Esophagus muscularis mucosa (tissue), 4 donors: ENCODE data around the gene USP36. TPM values are rescaled to one million over a fixed set of nuclear protein-coding genes. Genes with fewer than 3 reads are reported as not detected.
"Not testable (repeated sequence)": the region's sequence is repeated elsewhere in the genome, so short reads cannot be mapped to it uniquely, and the experiment has no call there.

Experiments used
- DNase-seq: peaks from one replicate; pipeline ENCODE4 v3.0.0-alpha.2; 2017; ENCODE audit errors: extremely low spot score
- H3K27ac ChIP-seq, 4 donors: fragments of 200-600 bp; sonication (generic); replicated peaks in 1 of 4; 1 replicate in 3 of 4; 2 replicates in 1 of 4; pipeline ENCODE4 v1.5.1; 2016 to 2019; ENCODE audit warnings: mild to moderate bottlenecking in 1 of 4
- H3K27me3 ChIP-seq, 4 donors: fragments of 200-600 bp; sonication (generic); one replicate each; pipeline versions ENCODE4 v1.5.1 to v1.6.0; 2016 to 2019
- H3K36me3 ChIP-seq, 4 donors: fragments of 200-600 bp; sonication (generic); one replicate each; pipeline ENCODE4 v1.5.1; 2016 to 2019
- H3K4me1 ChIP-seq, 4 donors: fragments of 200-600 bp; sonication (generic); one replicate each; pipeline ENCODE4 v1.5.1; 2016 to 2019
- H3K4me3 ChIP-seq, 4 donors: fragments of 200-600 bp; sonication (generic); 1 replicate in 2 of 4; 2 replicates in 2 of 4; pipeline ENCODE4 v1.5.1; 2016 to 2019; ENCODE audit warnings: mild to moderate bottlenecking in 4 of 4, moderate library complexity in 1 of 4
- H3K9me3 ChIP-seq, 4 donors: fragments of 200-600 bp; sonication (generic); 1 replicate in 3 of 4; 2 replicates in 1 of 4; pipeline ENCODE4 v1.5.1; 2016 to 2019
- EP300 ChIP-seq: sonication (generic); formaldehyde crosslinking; IDR thresholded peaks from one replicate; pipeline ENCODE4 v1.6.1; 2017; ENCODE audit warnings: antibody characterized with exemption
- POLR2A ChIP-seq: fragments of 450-650 bp; IDR thresholded peaks from one replicate; pipeline ENCODE4 v1.6.1; 2017; ENCODE audit warnings: antibody characterized with exemption, moderate library complexity, mild to moderate bottlenecking, low read depth
- POLR2AphosphoS5 ChIP-seq, 2 donors: sonication (generic); formaldehyde crosslinking; IDR thresholded peaks; one replicate each; pipeline ENCODE4 v1.6.1; 2017; ENCODE audit warnings: antibody characterized with exemption in 2 of 2
- whole genome bisulfite sequencing: methylation state at CpG from one replicate; pipeline ENCODE4 v1.1.5; 2018; 5-methylcytosine and 5-hydroxymethylcytosine counted together
- intact Hi-C: fragments of 100-400 bp; cut with DNase I; formaldehyde crosslinking; loops from one replicate; pipeline ENCODE4 v1.15.1; 2023
- total RNA-seq, 4 donors: library from RNA; depleted of rRNA; stranded (reverse); fragments of >200 nt; gene quantifications; one replicate each; pipeline versions ENCODE4 v1.1.0 to v1.2.1, GENCODE V29; 2016
- TF ChIP-seq, protein P1 (sequence below), 3 experiments: fragments of 200-600 bp in 2 of 3; fragments of 450-650 bp in 1 of 3; sonication (generic) in 2 of 3; IDR thresholded peaks; one replicate each; pipeline ENCODE4 v1.5.1; 2017 to 2019; ENCODE audit warnings: antibody characterized with exemption in 3 of 3, mild to moderate bottlenecking in 2 of 3, moderate library complexity in 1 of 3

USP36 gene
- total RNA-seq, 4 donors from 2014 or later: 23.3 to 44.7 (median 32.2) TPM

DNA sequence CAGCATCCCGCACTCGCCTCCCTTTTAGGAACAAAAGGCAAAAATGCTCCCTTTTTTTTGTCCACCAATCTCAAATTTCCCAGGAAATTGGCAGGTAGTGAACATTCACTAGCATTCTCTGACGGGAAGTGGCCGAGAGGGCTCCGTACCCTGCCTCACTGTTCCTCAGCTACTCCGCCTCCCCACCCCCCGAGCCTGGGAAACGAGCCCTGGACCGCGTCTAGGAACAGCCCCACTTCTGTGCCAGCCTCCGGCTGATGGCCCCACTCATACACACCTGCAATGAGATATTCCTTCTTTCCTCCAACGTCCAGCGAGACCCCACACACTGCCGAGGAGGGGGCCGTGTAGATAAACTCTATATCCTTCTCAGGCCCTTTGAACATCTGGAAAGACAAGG is 30.0 kb upstream of the USP36 start:
- intact Hi-C loops: no loop called here
- H3K4me3 ChIP-seq: no peak overlapping the region
- TF ChIP-seq, protein P1, sequence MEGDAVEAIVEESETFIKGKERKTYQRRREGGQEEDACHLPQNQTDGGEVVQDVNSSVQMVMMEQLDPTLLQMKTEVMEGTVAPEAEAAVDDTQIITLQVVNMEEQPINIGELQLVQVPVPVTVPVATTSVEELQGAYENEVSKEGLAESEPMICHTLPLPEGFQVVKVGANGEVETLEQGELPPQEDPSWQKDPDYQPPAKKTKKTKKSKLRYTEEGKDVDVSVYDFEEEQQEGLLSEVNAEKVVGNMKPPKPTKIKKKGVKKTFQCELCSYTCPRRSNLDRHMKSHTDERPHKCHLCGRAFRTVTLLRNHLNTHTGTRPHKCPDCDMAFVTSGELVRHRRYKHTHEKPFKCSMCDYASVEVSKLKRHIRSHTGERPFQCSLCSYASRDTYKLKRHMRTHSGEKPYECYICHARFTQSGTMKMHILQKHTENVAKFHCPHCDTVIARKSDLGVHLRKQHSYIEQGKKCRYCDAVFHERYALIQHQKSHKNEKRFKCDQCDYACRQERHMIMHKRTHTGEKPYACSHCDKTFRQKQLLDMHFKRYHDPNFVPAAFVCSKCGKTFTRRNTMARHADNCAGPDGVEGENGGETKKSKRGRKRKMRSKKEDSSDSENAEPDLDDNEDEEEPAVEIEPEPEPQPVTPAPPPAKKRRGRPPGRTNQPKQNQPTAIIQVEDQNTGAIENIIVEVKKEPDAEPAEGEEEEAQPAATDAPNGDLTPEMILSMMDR (IDR thresholded peaks at IDR 0.05): no peak
- no peak for TF ChIP-seq POLR2AphosphoS5 (IDR thresholded peaks at IDR 0.05)
- no peak for TF ChIP-seq EP300
- TF ChIP-seq POLR2A: no peak
- H3K27me3 ChIP-seq: no peaks in the 10 kb centered on the region
- no peak overlapping the region for H3K27ac ChIP-seq
- peaks cover 48 to 69% (median 55%) of the 10 kb centered on the region in 4 donors for H3K36me3 ChIP-seq
- DNase-seq: no peak
- no peaks in the 10 kb centered on the region for H3K9me3 ChIP-seq
- WGBS: 84% methylated on average over 15 of the region's 15 CpGs
- peaks cover 33 to 56% (median 52%) of the 10 kb centered on the region in 4 donors for H3K4me1 ChIP-seq

DNA sequence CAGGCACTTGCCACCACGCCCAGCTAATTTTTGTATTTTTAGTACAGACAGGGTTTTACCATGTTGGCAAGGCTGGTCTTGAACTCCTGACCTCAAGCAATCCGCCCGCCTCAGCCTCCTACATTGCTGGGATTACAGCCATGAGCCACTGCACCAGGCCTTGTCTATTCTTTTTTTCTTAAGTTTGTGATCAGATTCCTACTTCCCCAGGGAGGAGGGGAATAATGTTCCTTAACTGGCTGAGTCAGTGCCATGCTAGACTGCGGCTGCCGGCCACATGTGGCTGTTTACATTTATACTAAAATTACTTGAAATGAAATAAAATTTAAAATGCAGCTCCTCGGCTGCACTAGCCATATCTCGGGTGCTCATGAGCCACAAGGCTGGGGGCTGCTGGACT is 27.8 kb upstream of the USP36 start:
- Histone ChIP-seq H3K36me3 (peaks cover 47 to 77% (median 56%) of the 10 kb centered on the region in 4 donors), H3K27me3 (no peaks in the 10 kb centered on the region), H3K4me1 (peaks cover 13 to 43% (median 37%) of the 10 kb centered on the region in 4 donors), H3K27ac (peak overlapping the region in 2 of 4 donors; percentile 43 to 61), H3K9me3 (no peaks in the 10 kb centered on the region), H3K4me3 (no peak overlapping the region)
- intact Hi-C loops: loop anchor here (5.0 kb wide), 1 partner anchor 49 kb away; no protein-coding TSS in a partner anchor
- DNase-seq: no peak
- TF ChIP-seq POLR2AphosphoS5 (IDR thresholded peaks at IDR 0.05) (no peak), EP300 (no peak), POLR2A (no peak)
- TF ChIP-seq, protein P1 (IDR thresholded peaks at IDR 0.05): no peak
- WGBS: 62% methylated on average over 7 of the region's 7 CpGs

DNA sequence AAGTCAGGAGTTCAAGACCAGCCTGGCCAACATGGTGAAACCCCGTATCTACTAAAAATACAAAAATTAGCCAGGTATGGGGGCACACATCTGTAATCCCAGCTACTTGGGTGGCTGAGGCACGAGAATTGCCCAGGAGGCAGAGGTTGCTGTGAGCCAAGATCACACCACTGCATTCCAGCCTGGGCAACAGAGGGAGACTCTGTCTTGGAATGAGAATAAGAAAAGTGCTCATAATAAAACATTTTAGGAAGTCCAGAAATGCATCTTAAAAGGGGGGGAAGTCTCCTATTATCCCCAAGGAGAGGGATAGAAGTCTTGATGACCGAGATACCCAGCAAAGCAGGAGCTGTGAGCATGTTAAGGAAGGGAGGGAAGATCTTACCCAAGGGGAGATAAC is 26.4 kb upstream of the USP36 start:
- H3K27ac ChIP-seq: peak overlapping the region; percentile 6 to 62 (median 61)
- intact Hi-C loops: loop anchor here (5.0 kb wide), 1 partner anchor 50 kb away; no protein-coding TSS in a partner anchor
- peaks cover 10 to 47% (median 39%) of the 10 kb centered on the region in 4 donors for H3K4me1 ChIP-seq

DNA sequence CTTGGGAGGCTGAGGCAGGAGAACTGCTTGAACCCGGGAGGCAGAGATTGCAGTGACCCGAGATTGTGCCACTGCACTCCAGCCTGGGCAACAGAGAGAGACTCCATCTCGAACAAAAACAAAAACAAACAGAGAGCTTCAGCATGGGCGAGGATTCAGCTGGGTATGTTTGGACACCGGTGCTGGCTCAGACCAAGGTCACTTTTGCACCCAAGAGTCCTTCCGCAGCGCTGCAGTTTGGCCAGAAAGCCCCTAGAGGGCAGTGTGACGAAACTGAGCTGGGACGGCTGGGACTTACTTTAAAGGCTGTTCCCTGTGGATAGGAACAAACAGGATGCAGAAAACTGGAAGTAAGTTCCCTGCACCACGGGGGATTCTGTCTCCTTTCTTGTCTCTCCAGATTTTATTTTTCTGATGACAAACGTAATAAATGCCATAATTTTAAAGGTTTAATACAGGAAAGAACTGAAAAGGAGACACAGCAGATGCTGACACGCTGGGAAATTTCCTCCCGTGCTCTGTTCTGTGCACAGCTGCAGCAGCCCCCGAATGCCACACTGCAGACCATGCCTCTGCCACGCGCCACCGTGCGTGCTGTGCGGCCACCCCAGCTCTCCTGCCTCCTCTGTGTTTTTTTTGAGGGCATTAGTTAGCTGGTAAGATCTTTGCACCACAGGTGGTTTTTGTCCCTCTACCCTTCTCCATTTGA is 25.2 kb upstream of the USP36 start:
- peak; percentile 96 for DNase-seq
- Histone ChIP-seq H3K4me1 (peaks cover 16 to 56% (median 50%) of the 10 kb centered on the region in 4 donors), H3K36me3 (peaks cover 25 to 55% (median 45%) of the 10 kb centered on the region in 4 donors), H3K27me3 (no peaks in the 10 kb centered on the region), H3K27ac (peak overlapping the region; percentile 38 to 61 (median 59)), H3K9me3 (no peaks in the 10 kb centered on the region), H3K4me3 (peak overlapping the region in 3 of 4 donors; percentile 20 to 34 (median 21))
- TF ChIP-seq POLR2AphosphoS5 (IDR thresholded peaks at IDR 0.05) (peak; percentile 62 to 75), EP300 (no peak)
- TF ChIP-seq, protein P1 (IDR thresholded peaks at IDR 0.05): peak; percentile 86 to 97 (median 94)
- intact Hi-C loops: loop anchor here (1.0 to 5.0 kb wide), 2 partner anchors 51 to 106 kb away; no protein-coding TSS in a partner anchor
- WGBS: 21% methylated on average over 19 of the region's 19 CpGs

More for the DNA sequence above, 26.4 kb upstream of the USP36 start:
- not testable (repeated sequence) for H3K27me3 ChIP-seq, DNase-seq, H3K9me3 ChIP-seq, H3K4me3 ChIP-seq
- WGBS: 61% methylated on average over 3 of the region's 3 CpGs
- H3K36me3 ChIP-seq: peaks cover 35 to 67% (median 52%) of the 10 kb centered on the region in 4 donors

DNA sequence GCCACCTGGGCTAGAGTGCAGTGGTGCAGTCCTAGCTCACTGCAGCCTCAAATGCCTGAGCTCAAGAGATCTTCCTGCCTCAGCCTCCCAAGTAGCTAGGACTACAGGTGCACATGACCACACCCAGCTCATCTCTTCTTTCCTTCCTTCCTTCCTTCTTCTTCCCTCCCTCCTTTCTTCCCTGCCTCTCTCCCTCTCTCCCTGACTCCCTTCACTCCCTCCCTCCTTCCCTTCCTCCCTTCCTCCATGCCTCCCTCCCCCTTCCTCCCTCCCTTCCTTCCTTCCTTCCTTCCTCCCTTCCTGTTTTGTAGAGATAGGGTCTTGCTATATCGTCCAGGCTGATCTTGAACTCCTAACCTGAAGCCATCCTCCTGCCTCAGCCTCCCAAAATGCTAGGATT is 23.5 kb upstream of the USP36 start:
- Histone ChIP-seq H3K27me3 (no peaks in the 10 kb centered on the region), H3K4me3 (no peak overlapping the region), H3K27ac (peak overlapping the region in 3 of 4 donors; percentile 53 to 83 (median 80)), H3K36me3 (peaks cover 10 to 46% (median 35%) of the 10 kb centered on the region in 4 donors), H3K4me1 (peaks cover 16 to 56% (median 50%) of the 10 kb centered on the region in 4 donors), H3K9me3 (no peaks in the 10 kb centered on the region)
- WGBS: 81% methylated on average over 1 of the region's 1 CpG
- TF ChIP-seq POLR2A (no peak), POLR2AphosphoS5 (IDR thresholded peaks at IDR 0.05) (no peak), EP300 (no peak)
- TF ChIP-seq, protein P1 (IDR thresholded peaks at IDR 0.05): no peak
- DNase-seq: no peak
- intact Hi-C loops: no loop called here
